H1 (cell line): ENCODE results near the gene PCDHGA1. TPM values are rescaled to one million over a fixed set of nuclear protein-coding genes. Genes with fewer than 3 reads are reported as not detected.

Experiments used
- CTCF ChIA-PET: fragments of 300-600 bp; sonication (Branson Sonifier 250); formaldehyde crosslinking; loops from one replicate; lab custom pipeline; 2021; ENCODE audit not compliant: partially characterized antibody; lab: Charles Lee
- POLR2A ChIA-PET: fragments of 300-600 bp; sonication (Branson Sonifier 250); formaldehyde crosslinking; loops from one replicate; lab custom pipeline; 2021; ENCODE audit warnings: inconsistent platforms; ENCODE audit not compliant: partially characterized antibody; lab: Charles Lee
- DNase-seq, 2 experiments: peaks; one replicate each; pipeline versions ENCODE4 v3.0.0 to v3.0.0-alpha.2; 2010 to 2022; ENCODE audit warnings: low spot score in 2 of 2, low read depth in 1 of 2, mixed read lengths in 1 of 2
- FAIRE-seq: peaks from 2 replicates; lab custom pipeline; 2011; peaks lifted over from hg19 to GRCh38; lab: Jason Lieb, UNC
- H2AFZ ChIP-seq: 2 replicates; pipeline ENCODE4 v1.8.1; 2012; ENCODE audit warnings: low read length, inconsistent platforms
- H2AK5ac ChIP-seq: 2 replicates; pipeline ENCODE4 v1.6.1; 2013; ENCODE audit warnings: low read depth, low read length
- H2BK120ac ChIP-seq: replicated peaks from 2 replicates; pipeline ENCODE3; 2013; ENCODE audit warnings: low read depth, low read length, inconsistent platforms
- H2BK12ac ChIP-seq: 2 replicates; pipeline ENCODE4 v1.6.1; 2013; ENCODE audit warnings: low read depth, low read length
- H2BK15ac ChIP-seq: 2 replicates; pipeline ENCODE4 v1.6.1; 2013; ENCODE audit warnings: low read length
- H2BK20ac ChIP-seq: 2 replicates; pipeline ENCODE4 v1.6.1; 2013; ENCODE audit warnings: low read length
- H2BK5ac ChIP-seq: 2 replicates; pipeline ENCODE4 v1.6.1; 2013; ENCODE audit warnings: low read depth, low read length
- H3K14ac ChIP-seq: 2 replicates; pipeline ENCODE4 v1.6.1; 2013; ENCODE audit warnings: inconsistent platforms; ENCODE audit not compliant: insufficient read length
- H3K18ac ChIP-seq: 2 replicates; pipeline ENCODE4 v1.6.1; 2013; ENCODE audit warnings: low read length; ENCODE audit errors: extremely low read depth
- H3K23ac ChIP-seq: 2 replicates; pipeline ENCODE4 v1.6.1; 2013; ENCODE audit warnings: inconsistent platforms; ENCODE audit not compliant: insufficient read length
- H3K23me2 ChIP-seq: 2 replicates; pipeline ENCODE4 v1.6.1; 2013; ENCODE audit warnings: low read depth, low read length
- H3K27ac ChIP-seq: 2 replicates; pipeline ENCODE4 v1.6.1; 2011; ENCODE audit warnings: low read depth, low read length, inconsistent platforms
- H3K27me3 ChIP-seq, 4 experiments: replicated peaks in 1 of 4; 1 replicate in 1 of 4; 2 replicates in 3 of 4; pipeline versions ENCODE4 v1.6.1 to v1.8.1; 2011 to 2013; ENCODE audit warnings: low read length in 3 of 4, mild to moderate bottlenecking in 3 of 4, inconsistent platforms in 2 of 4, mixed read lengths in 2 of 4, moderate library complexity in 1 of 4; ENCODE audit not compliant: control insufficient read depth in 3 of 4, insufficient read depth in 3 of 4; ENCODE audit errors: extremely low read depth in 1 of 4
- H3K36me3 ChIP-seq, 4 experiments: 2 replicates each; pipeline versions ENCODE4 v1.6.1 to v1.8.1; 2011 to 2013; ENCODE audit warnings: mild to moderate bottlenecking in 4 of 4, low read length in 3 of 4, moderate library complexity in 2 of 4, control low read depth in 1 of 4, inconsistent platforms in 1 of 4; ENCODE audit not compliant: insufficient read depth in 4 of 4, control insufficient read depth in 2 of 4
- H3K4ac ChIP-seq: replicated peaks from 2 replicates; pipeline ENCODE3; 2013; ENCODE audit warnings: low read length, low read depth, mixed read lengths, inconsistent platforms; ENCODE audit not compliant: insufficient read length
- H3K4me1 ChIP-seq, 4 experiments: replicated peaks in 1 of 4; 1 replicate in 1 of 4; 2 replicates in 3 of 4; pipeline versions ENCODE4 v1.6.1 to v1.8.1; 2011 to 2013; ENCODE audit warnings: low read length in 3 of 4, inconsistent platforms in 2 of 4, mixed read lengths in 1 of 4; ENCODE audit not compliant: insufficient read depth in 4 of 4, control insufficient read depth in 3 of 4
- H3K4me2 ChIP-seq, 2 experiments: 2 replicates each; pipeline versions ENCODE4 v1.6.1 to v1.8.1; 2011 to 2013; ENCODE audit warnings: low read depth in 2 of 2, low read length in 2 of 2, control low read depth in 1 of 2, inconsistent platforms in 1 of 2, mild to moderate bottlenecking in 1 of 2; ENCODE audit not compliant: insufficient read depth in 1 of 2
- H3K4me3 ChIP-seq, 4 experiments: fragments of 200-600, 300-600 bp in 1 of 4; sonication (generic), shearing (Covaris generic), sonication (Bioruptor Twin) in 1 of 4; 2 replicates each; pipeline versions ENCODE4 v1.5.1 to v1.8.1; 2011 to 2016; ENCODE audit warnings: low read length in 4 of 4, low read depth in 3 of 4, control low read depth in 2 of 4, inconsistent platforms in 2 of 4, mild to moderate bottlenecking in 2 of 4, mixed read lengths in 1 of 4, moderate library complexity in 1 of 4; ENCODE audit not compliant: insufficient read depth in 2 of 4; ENCODE audit errors: extremely low read depth in 1 of 4
- H3K56ac ChIP-seq: replicated peaks from 2 replicates; pipeline ENCODE3; 2013; ENCODE audit warnings: low read depth, mild to moderate bottlenecking, mixed read lengths, low read length, inconsistent platforms; ENCODE audit not compliant: insufficient read length
- H3K79me1 ChIP-seq: 2 replicates; pipeline ENCODE4 v1.6.1; 2013; ENCODE audit warnings: low read depth, low read length, control low read depth
- H3K79me2 ChIP-seq, 2 experiments: 2 replicates each; pipeline versions ENCODE4 v1.6.1 to v1.8.1; 2012 to 2013; ENCODE audit warnings: low read length in 2 of 2, mild to moderate bottlenecking in 2 of 2, inconsistent platforms in 1 of 2; ENCODE audit not compliant: insufficient read depth in 2 of 2, control insufficient read depth in 1 of 2
- H3K9ac ChIP-seq, 4 experiments: replicated peaks in 1 of 4; 1 replicate in 1 of 4; 2 replicates in 3 of 4; pipeline versions ENCODE4 v1.6.1 to v1.8.1; 2011 to 2013; ENCODE audit warnings: low read depth in 3 of 4, low read length in 3 of 4, control low read depth in 2 of 4, mild to moderate bottlenecking in 2 of 4, moderate library complexity in 2 of 4, inconsistent platforms in 1 of 4; ENCODE audit errors: extremely low read depth in 1 of 4
- H3K9me3 ChIP-seq, 2 experiments: 2 replicates each; pipeline versions ENCODE4 v1.6.1 to v1.8.1; 2012 to 2013; ENCODE audit warnings: mild to moderate bottlenecking in 2 of 2, moderate library complexity in 2 of 2, control low read depth in 1 of 2, inconsistent platforms in 1 of 2, low read depth in 1 of 2, low read length in 1 of 2, mixed read lengths in 1 of 2; ENCODE audit not compliant: insufficient read depth in 2 of 2
- H4K20me1 ChIP-seq, 2 experiments: replicated peaks in 1 of 2; 2 replicates each; pipeline versions ENCODE3 to v1.8.1; 2011 to 2013; ENCODE audit warnings: inconsistent platforms in 2 of 2, low read length in 2 of 2, mild to moderate bottlenecking in 1 of 2; ENCODE audit not compliant: insufficient read depth in 2 of 2, control insufficient read depth in 1 of 2
- H4K5ac ChIP-seq: 2 replicates; pipeline ENCODE4 v1.6.1; 2013; ENCODE audit warnings: low read length, low read depth, mixed read lengths, inconsistent platforms; ENCODE audit not compliant: insufficient read length
- H4K8ac ChIP-seq: 2 replicates; pipeline ENCODE4 v1.8.0; 2013; ENCODE audit warnings: mild to moderate bottlenecking, moderate library complexity, low read length, inconsistent platforms; ENCODE audit not compliant: insufficient read depth; ENCODE audit errors: extremely low read depth
- H4K91ac ChIP-seq: replicated peaks from 2 replicates; pipeline ENCODE3; 2013; ENCODE audit warnings: low read length, mixed read lengths, inconsistent platforms; ENCODE audit not compliant: insufficient read length
- CTCF ChIP-seq, 3 experiments: IDR thresholded peaks; 1 replicate in 2 of 3; 2 replicates in 1 of 3; pipeline versions ENCODE4 v1.5.1 to v1.6.1; 2011; ENCODE audit warnings: low read length in 3 of 3, mild to moderate bottlenecking in 3 of 3, inconsistent platforms in 2 of 3, low read depth in 1 of 3, moderate library complexity in 1 of 3; ENCODE audit not compliant: insufficient read depth in 1 of 3; ENCODE audit errors: control extremely low read depth in 1 of 3
- RAD21 ChIP-seq, 2 experiments: IDR thresholded peaks in 1 of 2; conservative IDR thresholded peaks in 1 of 2; 2 replicates each; pipeline ENCODE4 v1.6.1; 2011; ENCODE audit warnings: low read depth in 2 of 2, low read length in 2 of 2, improper control_type of control experiment in 1 of 2, inconsistent platforms in 1 of 2, mild to moderate bottlenecking in 1 of 2, moderate library complexity in 1 of 2
- SIX5 ChIP-seq: IDR thresholded peaks from 2 replicates; pipeline ENCODE4 v1.6.1; 2011; ENCODE audit warnings: mild to moderate bottlenecking, low read depth, low read length
- WGBS, 2 experiments: shearing (Covaris generic) in 1 of 2; methylation state at CpG; one replicate each; pipeline versions ENCODE4 v1.1.6 to v1.1.7; 2013 to 2015; ENCODE audit warnings: low lambda C conversion rate in 2 of 2, mixed read lengths in 2 of 2, inconsistent platforms in 1 of 2, low coverage in 1 of 2, missing lambda C conversion rate in 1 of 2; ENCODE audit not compliant: insufficient replicate concordance in 2 of 2, insufficient coverage in 1 of 2, insufficient read length in 1 of 2; ENCODE audit errors: extremely low coverage in 1 of 2, missing lambda C conversion rate in 1 of 2; 5-methylcytosine and 5-hydroxymethylcytosine counted together
- long read RNA-seq, 2 experiments: library from RNA in 1 of 2; library from capped mRNA in 1 of 2; stranded (forward); transcript quantifications; one replicate each; pipeline ENCODE4 v2.0.0, GENCODE V29; 2021; ENCODE audit warnings: inconsistent platforms in 1 of 2
- polyA minus RNA-seq, 3 experiments: library from RNA; depleted of rRNA, polyadenylated mRNA; stranded (reverse); fragments of >200 nt; gene quantifications; 1 replicate in 2 of 3; 2 replicates in 1 of 3; pipeline ENCODE4 v1.2.3, GENCODE V29; 2011
- polyA plus RNA-seq, 7 experiments: library from polyadenylated mRNA; depleted of rRNA in 3 of 7; stranded (reverse) in 5 of 7; unstranded in 2 of 7; fragments of >200 nt in 5 of 7; fragments of 200-250 nt in 2 of 7; gene quantifications; 1 replicate in 5 of 7; 2 replicates in 1 of 7; 4 replicates in 1 of 7; pipeline versions ENCODE4 v1.2.1 to v1.2.3, GENCODE V29; 2011 to 2013; ENCODE audit warnings: missing spikeins in 2 of 7, mixed read lengths in 2 of 7
- total RNA-seq: library from RNA; stranded (reverse); fragmentation: NEBNext Ultra II Directional; extraction: Animal tissue kit (Norgen Biotek cat#: 25700); gene quantifications from 2 replicates; pipeline ENCODE4 v1.2.1, GENCODE V29; 2021

Gene PCDHGA1
- total RNA-seq (0.84 and 0.89 TPM in 2 replicates), polyA plus RNA-seq (2011; rRNA removed) (0.57 and 1.1 TPM in 2 replicates), polyA minus RNA-seq (2011; rRNA and poly(A)+ RNA removed) (0.73 and 1.3 TPM in 2 replicates)
- polyA plus RNA-seq (2011; cell fraction: cytosol; rRNA removed), result 0.71 TPM
- 1.8 TPM for polyA plus RNA-seq (2011; cell fraction: nucleus; rRNA removed)
- polyA plus RNA-seq (2012, experiment 1 of 2), result 0.31 to 0.61 TPM (median 0.47 TPM) in 4 replicates
- not detected for polyA plus RNA-seq (2012, experiment 2 of 2)
- polyA plus RNA-seq (2013, experiment 1 of 2), result 0.79 TPM
- 0.53 TPM for polyA plus RNA-seq (2013, experiment 2 of 2)
- 0.66 TPM for polyA minus RNA-seq (2011; cell fraction: cytosol; rRNA and poly(A)+ RNA removed)
- 2.5 TPM for polyA minus RNA-seq (2011; cell fraction: nucleus; rRNA and poly(A)+ RNA removed)
- long read RNA-seq, experiment 1, partial matches to known transcripts, result 0 of 11 reads
- long read RNA-seq, experiment 1, other reads (novel, unspliced or antisense), result 11 of 11 reads
- long read RNA-seq, experiment 2, result 0 reads

- no peak within 1 kb of the TSS for H3K23ac ChIP-seq
- no peak within 1 kb of the TSS for H3K4ac ChIP-seq
- no peak within 1 kb of the TSS for H4K91ac ChIP-seq
- H3K4me1 ChIP-seq, result no peaks in the 10 kb centered on the region
- H3K79me2 ChIP-seq, result no peaks in the 10 kb centered on the region
- DNase-seq, result no peak
- H2BK120ac ChIP-seq, result no peak within 1 kb of the TSS
- no peak within 1 kb of the TSS for H3K27ac ChIP-seq
- H3K23me2 ChIP-seq, result 0 out of 2 replicates have a peak, but pooled peaks cover 1% of the 10 kb centered on the region
- no peak within 1 kb of the TSS for H3K9ac ChIP-seq
- no peak within 1 kb of the TSS for H2AFZ ChIP-seq
- no peak within 1 kb of the TSS for H4K8ac ChIP-seq
- H3K14ac ChIP-seq, result no peak within 1 kb of the TSS
- H3K4me2 ChIP-seq, result no peak within 1 kb of the TSS
- no peak for FAIRE-seq
- no peak within 1 kb of the TSS for H2BK15ac ChIP-seq
- peaks cover 22 to 37% of the 10 kb centered on the region in 2 experiments for H3K9me3 ChIP-seq
- no peaks in the 10 kb centered on the region for H3K79me1 ChIP-seq
- no peaks in the 10 kb centered on the region for H4K20me1 ChIP-seq
- no peak within 1 kb of the TSS for H3K56ac ChIP-seq
- H3K18ac ChIP-seq, result no peak within 1 kb of the TSS
- H2AK5ac ChIP-seq, result no peak within 1 kb of the TSS
- H2BK12ac ChIP-seq, result no peak within 1 kb of the TSS
- WGBS, 2 experiments, result 92% methylated on average over 21 of the region's 21 CpGs; no CpG with 5 or more reads in 1 of the 2 experiments
- H2BK20ac ChIP-seq, result no peak within 1 kb of the TSS
- H4K5ac ChIP-seq, result no peak within 1 kb of the TSS
- H3K4me3 ChIP-seq, result no peak within 1 kb of the TSS
- no peaks in the 10 kb centered on the region; a peak in 1 of 8 replicates for H3K36me3 ChIP-seq
- no peak for TF ChIP-seq SIX5
- TF ChIP-seq CTCF (IDR thresholded peaks at IDR 0.05; ENCODE audit: control extremely low read depth in 1 of 3, insufficient read depth in 1 of 3, low read depth in 1 of 3, low read length in 3 of 3), result peak in 2 of 3 experiments; percentile 17 to 25; a peak in 2 of 4 replicates
- TF ChIP-seq RAD21 (IDR thresholded peaks at IDR 0.05 in 1 of 2, conservative IDR thresholded peaks at IDR 0.05 in 1 of 2; ENCODE audit: low read depth in 2 of 2, low read length in 2 of 2), result peak; percentile 7 to 29; a peak in 2 of 4 replicates
- CTCF ChIA-PET, result interaction anchor here (0.6 to 5.0 kb wide), 36 partner anchors 8 to 234 kb away, joined by 3 to 40 read pairs (median 4); partner anchors contain the start of genes PCDHB10, PCDHB15, PCDHB4 and PCDHB5
- H2BK5ac ChIP-seq, result no peak within 1 kb of the TSS
- no peaks in the 10 kb centered on the region for H3K27me3 ChIP-seq
- POLR2A ChIA-PET, result interaction anchor here (1.0 to 3.8 kb wide), 3 partner anchors 9 to 15 kb away, joined by 3 to 18 read pairs (median 4); partner anchors contain the start of gene TAF7
Observed at GRCh38 chr5:141330299-141331080, at the start of gene PCDHGA1. TSS of gene PCDHGA1 (plus strand) at chr5:141330514.
